GM21786 (cell line): ENCODE results near the gene APRT.

ENCODE experiments used
- ATAC-seq: cut with Tn5 transposase; IDR thresholded peaks from one replicate; pipeline ENCODE4 v1.9.1; 2021; ENCODE audit not compliant: unreplicated experiment

The APRT gene

GRCh38 chr16:88759976-88760350 is 51.8 kb downstream of the APRT start:
- no peak for ATAC-seq
